H9 (cell line): ENCODE data around the gene EML2. TPM values are rescaled to one million over a fixed set of nuclear protein-coding genes. Genes with fewer than 3 reads are reported as not detected.

Source experiments
- DNase-seq: peaks from one replicate; pipeline ENCODE4 v3.0.0-alpha.2; 2017
- H2AFZ ChIP-seq: one replicate; pipeline ENCODE4 v1.6.1; 2013; ENCODE audit warnings: mild to moderate bottlenecking, low read length, control low read depth, moderate library complexity
- H2AK5ac ChIP-seq: 2 replicates; pipeline ENCODE4 v1.6.1; 2013; ENCODE audit warnings: low read length, control low read depth, mixed read lengths; ENCODE audit not compliant: insufficient read length
- H2BK120ac ChIP-seq: one replicate; pipeline ENCODE4 v1.6.1; 2013; ENCODE audit warnings: low read depth, mild to moderate bottlenecking, low read length, control low read depth, inconsistent platforms; ENCODE audit not compliant: poor library complexity, severe bottlenecking
- H2BK12ac ChIP-seq: 2 replicates; pipeline ENCODE4 v1.6.1; 2013; ENCODE audit warnings: low read length, control low read depth, mixed read lengths, low read depth; ENCODE audit not compliant: insufficient read length
- H2BK15ac ChIP-seq: 2 replicates; pipeline ENCODE4 v1.6.1; 2013; ENCODE audit warnings: low read depth, low read length, control low read depth
- H2BK20ac ChIP-seq: one replicate; pipeline ENCODE4 v1.6.1; 2013; ENCODE audit warnings: low read depth, mild to moderate bottlenecking, low read length, control low read depth, inconsistent platforms; ENCODE audit not compliant: poor library complexity, severe bottlenecking
- H2BK5ac ChIP-seq: 2 replicates; pipeline ENCODE4 v1.6.1; 2013; ENCODE audit warnings: low read length, control low read depth, mixed read lengths; ENCODE audit not compliant: insufficient read length
- H3K14ac ChIP-seq: 2 replicates; pipeline ENCODE4 v1.6.1; 2013; ENCODE audit warnings: low read length, control low read depth; ENCODE audit not compliant: insufficient read depth
- H3K18ac ChIP-seq: 2 replicates; pipeline ENCODE4 v1.6.1; 2013; ENCODE audit warnings: low read depth, mild to moderate bottlenecking, mixed read lengths, low read length, control low read depth; ENCODE audit not compliant: insufficient read length
- H3K23ac ChIP-seq: 2 replicates; pipeline ENCODE4 v1.6.1; 2013; ENCODE audit warnings: low read length, control low read depth, mixed read lengths, low read depth; ENCODE audit not compliant: insufficient read length
- H3K23me2 ChIP-seq: 2 replicates; pipeline ENCODE4 v1.6.1; 2013; ENCODE audit warnings: low read depth, mild to moderate bottlenecking, mixed read lengths, low read length, control low read depth; ENCODE audit not compliant: insufficient read length, poor library complexity, severe bottlenecking
- H3K27ac ChIP-seq: 2 replicates; pipeline ENCODE4 v1.5.1; 2013; ENCODE audit warnings: low read length, control low read depth, mixed read lengths, low read depth; ENCODE audit not compliant: insufficient read length
- H3K27me3 ChIP-seq: 2 replicates; pipeline ENCODE4 v1.6.1; 2013; ENCODE audit warnings: low read length, control low read depth, inconsistent platforms; ENCODE audit not compliant: insufficient read depth
- H3K4ac ChIP-seq: 2 replicates; pipeline ENCODE4 v1.6.1; 2013; ENCODE audit warnings: low read depth, mild to moderate bottlenecking, control low read depth, inconsistent platforms, low read length, moderate library complexity
- H3K4me1 ChIP-seq: 2 replicates; pipeline ENCODE4 v1.6.1; 2013; ENCODE audit warnings: low read length, control low read depth, inconsistent platforms; ENCODE audit not compliant: insufficient read depth
- H3K4me2 ChIP-seq: 2 replicates; pipeline ENCODE4 v1.6.1; 2013; ENCODE audit warnings: low read length, control low read depth, mixed read lengths; ENCODE audit not compliant: insufficient read length, insufficient read depth
- H3K56ac ChIP-seq: 2 replicates; pipeline ENCODE4 v1.6.1; 2013; ENCODE audit warnings: low read depth, mild to moderate bottlenecking, mixed read lengths, low read length, control low read depth; ENCODE audit not compliant: insufficient read length
- H3K79me1 ChIP-seq: 2 replicates; pipeline ENCODE4 v1.6.1; 2013; ENCODE audit warnings: low read depth, mild to moderate bottlenecking, moderate library complexity, low read length, control low read depth, inconsistent platforms; ENCODE audit not compliant: insufficient read depth, poor library complexity, severe bottlenecking
- H3K79me2 ChIP-seq: 2 replicates; pipeline ENCODE4 v1.6.1; 2013; ENCODE audit warnings: low read length, control low read depth, inconsistent platforms; ENCODE audit not compliant: insufficient read depth
- H3K9ac ChIP-seq: 2 replicates; pipeline ENCODE4 v1.6.1; 2013; ENCODE audit warnings: low read length, control low read depth, mixed read lengths; ENCODE audit not compliant: insufficient read length; ENCODE audit errors: extremely low read depth
- H3K9me3 ChIP-seq: one replicate; pipeline ENCODE4 v1.6.1; 2013; ENCODE audit warnings: low read depth, low read length, inconsistent platforms; ENCODE audit not compliant: control insufficient read depth
- H3T11ph ChIP-seq: one replicate; pipeline ENCODE4 v1.6.1; 2013; ENCODE audit warnings: mild to moderate bottlenecking, low read length, control low read depth, inconsistent platforms
- H4K20me1 ChIP-seq: one replicate; pipeline ENCODE4 v1.6.1; 2013; ENCODE audit not compliant: control insufficient read depth, insufficient read length, insufficient read depth
- H4K5ac ChIP-seq: 2 replicates; pipeline ENCODE4 v1.6.1; 2013; ENCODE audit warnings: low read depth, mild to moderate bottlenecking, mixed read lengths, low read length, control low read depth; ENCODE audit not compliant: insufficient read length
- H4K8ac ChIP-seq: replicated peaks from 2 replicates; pipeline ENCODE4 v1.6.1; 2013; ENCODE audit warnings: low read length, control low read depth, mixed read lengths, low read depth; ENCODE audit not compliant: insufficient read length
- H4K91ac ChIP-seq: 2 replicates; pipeline ENCODE4 v1.6.1; 2013; ENCODE audit warnings: low read depth, mild to moderate bottlenecking, moderate library complexity, mixed read lengths, low read length, control low read depth; ENCODE audit not compliant: insufficient read length
- H3K27ac Mint-ChIP-seq, 3 experiments: 2 replicates in 2 of 3; 3 replicates in 1 of 3; pipeline ENCODE4 v1.8.0; 2020 to 2021; ENCODE audit warnings: mixed read lengths in 3 of 3, mild to moderate bottlenecking in 1 of 3, moderate library complexity in 1 of 3
- H3K27me3 Mint-ChIP-seq: 2 replicates; pipeline ENCODE4 v1.8.0; 2021; ENCODE audit warnings: low read depth, mild to moderate bottlenecking, moderate library complexity, mixed read lengths
- H3K36me3 Mint-ChIP-seq, 3 experiments: 2 replicates in 2 of 3; 3 replicates in 1 of 3; pipeline ENCODE4 v1.8.0; 2020 to 2021; ENCODE audit warnings: low read depth in 3 of 3, mixed read lengths in 3 of 3; ENCODE audit not compliant: insufficient read depth in 1 of 3
- H3K4me1 Mint-ChIP-seq, 2 experiments: 2 replicates each; pipeline ENCODE4 v1.8.0; 2020; ENCODE audit warnings: mixed read lengths in 2 of 2
- H3K4me3 Mint-ChIP-seq, 2 experiments: 2 replicates in 1 of 2; 3 replicates in 1 of 2; pipeline ENCODE4 v1.8.0; 2020 to 2021; ENCODE audit warnings: mild to moderate bottlenecking in 2 of 2, mixed read lengths in 2 of 2, moderate library complexity in 1 of 2
- H3K9me3 Mint-ChIP-seq, 2 experiments: 2 replicates in 1 of 2; 3 replicates in 1 of 2; pipeline ENCODE4 v1.8.0; 2020; ENCODE audit warnings: mild to moderate bottlenecking in 2 of 2, mixed read lengths in 2 of 2, moderate library complexity in 1 of 2
- WGBS: extraction: QIAGEN DNeasy Blood & Tissue Kit; methylation state at CpG from one replicate; pipeline ENCODE4 v1.1.7; 2013; ENCODE audit warnings: missing lambda C conversion rate, low lambda C conversion rate, mixed read lengths; ENCODE audit not compliant: insufficient read length; ENCODE audit errors: extremely low coverage; 5-methylcytosine and 5-hydroxymethylcytosine counted together
- total RNA-seq: library from RNA; stranded (reverse); gene quantifications from 2 replicates; pipeline ENCODE4 v1.2.1, GENCODE V29; 2021
- TF ChIP-seq, protein P1 (sequence below): fragments of 200-600 bp; sonication (generic); conservative IDR thresholded peaks from 3 replicates; pipeline ENCODE4 v1.8.0; 2021; ENCODE audit warnings: antibody characterized with exemption, mild to moderate bottlenecking

The EML2 gene
- total RNA-seq, 1 experiment from 2014 or later, result 22.6 TPM

GRCh38 chr19:45630463-45630862, 8.7 kb downstream of the EML2 start:
- Histone ChIP-seq H3K27me3 (no peaks in the 10 kb centered on the region), H2BK15ac (no peak overlapping the region), H3T11ph (no peak overlapping the region), H3K18ac (no peak overlapping the region), H3K9ac (no peak overlapping the region), H3K4me1 (no peaks in the 10 kb centered on the region; the same call in 1 of the 2 replicates), H4K20me1 (no peaks in the 10 kb centered on the region), H2AK5ac (no peak overlapping the region), H2BK120ac (no peak overlapping the region), H3K14ac (no peak overlapping the region), H2BK20ac (no peak overlapping the region), H3K56ac (no peak overlapping the region), H4K91ac (no peak overlapping the region), H3K79me2 (no peaks in the 10 kb centered on the region), H3K4me2 (no peak overlapping the region), H3K79me1 (no peaks in the 10 kb centered on the region), H4K5ac (no peak overlapping the region), H3K27ac (no peak overlapping the region), H4K8ac (no peak overlapping the region), H3K4ac (no peak overlapping the region), H2AFZ (no peak overlapping the region), H2BK12ac (no peak overlapping the region), H2BK5ac (no peak overlapping the region), H3K23me2 (no peaks in the 10 kb centered on the region), H3K23ac (no peak overlapping the region), H3K9me3 (no peaks in the 10 kb centered on the region)
- no CpG with 5 or more reads among the region's 2 CpGs for WGBS
- H3K9me3 Mint-ChIP-seq, result no peaks in the 10 kb centered on the region; a peak in 1 of 5 replicates
- peaks cover 0 to 26% (median 21%) of the 10 kb centered on the region in 3 experiments; a peak in 6 of 7 replicates for H3K36me3 Mint-ChIP-seq
- H3K27ac Mint-ChIP-seq, result peak overlapping the region in 1 of 3 experiments; percentile 49; a peak in 1 of 7 replicates
- no peak overlapping the region for H3K4me3 Mint-ChIP-seq
- DNase-seq, result no peak
- peaks cover 15 to 25% of the 10 kb centered on the region in 2 experiments for H3K4me1 Mint-ChIP-seq
- no peaks in the 10 kb centered on the region; the same call in 1 of the 2 replicates for H3K27me3 Mint-ChIP-seq
- TF ChIP-seq, protein P1, sequence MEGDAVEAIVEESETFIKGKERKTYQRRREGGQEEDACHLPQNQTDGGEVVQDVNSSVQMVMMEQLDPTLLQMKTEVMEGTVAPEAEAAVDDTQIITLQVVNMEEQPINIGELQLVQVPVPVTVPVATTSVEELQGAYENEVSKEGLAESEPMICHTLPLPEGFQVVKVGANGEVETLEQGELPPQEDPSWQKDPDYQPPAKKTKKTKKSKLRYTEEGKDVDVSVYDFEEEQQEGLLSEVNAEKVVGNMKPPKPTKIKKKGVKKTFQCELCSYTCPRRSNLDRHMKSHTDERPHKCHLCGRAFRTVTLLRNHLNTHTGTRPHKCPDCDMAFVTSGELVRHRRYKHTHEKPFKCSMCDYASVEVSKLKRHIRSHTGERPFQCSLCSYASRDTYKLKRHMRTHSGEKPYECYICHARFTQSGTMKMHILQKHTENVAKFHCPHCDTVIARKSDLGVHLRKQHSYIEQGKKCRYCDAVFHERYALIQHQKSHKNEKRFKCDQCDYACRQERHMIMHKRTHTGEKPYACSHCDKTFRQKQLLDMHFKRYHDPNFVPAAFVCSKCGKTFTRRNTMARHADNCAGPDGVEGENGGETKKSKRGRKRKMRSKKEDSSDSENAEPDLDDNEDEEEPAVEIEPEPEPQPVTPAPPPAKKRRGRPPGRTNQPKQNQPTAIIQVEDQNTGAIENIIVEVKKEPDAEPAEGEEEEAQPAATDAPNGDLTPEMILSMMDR, result no peak
